Keratinocyte (primary cell): ENCODE results near the gene MAP3K2. TPM values are rescaled to one million over a fixed set of nuclear protein-coding genes. Genes with fewer than 3 reads are reported as not detected.

Experiments used
- DNase-seq: peaks from one replicate; pipeline ENCODE4 v3.0.0-alpha.2; 2011; ENCODE audit warnings: low read depth, missing footprints, low spot score
- FAIRE-seq: peaks from 2 replicates; lab custom pipeline; 2011; peaks lifted over from hg19 to GRCh38; lab: Jason Lieb, UNC
- H2AFZ ChIP-seq: 2 replicates; pipeline ENCODE4 v1.6.0; 2012; ENCODE audit warnings: low read length, control low read depth, inconsistent platforms; ENCODE audit not compliant: control insufficient read depth
- H3K27ac ChIP-seq: 2 replicates; pipeline ENCODE4 v1.5.1; 2011; ENCODE audit warnings: low read length; ENCODE audit not compliant: control insufficient read depth, insufficient read depth
- H3K27me3 ChIP-seq: 3 replicates; pipeline ENCODE4 v1.6.0; 2011; ENCODE audit warnings: low read length; ENCODE audit not compliant: control insufficient read depth, insufficient read depth; ENCODE audit errors: extremely low read depth
- H3K36me3 ChIP-seq, 2 experiments: 2 replicates in 1 of 2; 3 replicates in 1 of 2; pipeline ENCODE4 v1.5.1; 2011; ENCODE audit warnings: low read length in 2 of 2, mild to moderate bottlenecking in 1 of 2; ENCODE audit not compliant: control insufficient read depth in 2 of 2, insufficient read depth in 2 of 2; ENCODE audit errors: extremely low read depth in 1 of 2
- H3K4me1 ChIP-seq: 3 replicates; pipeline ENCODE4 v1.5.1; 2011; ENCODE audit warnings: low read length; ENCODE audit not compliant: control insufficient read depth, insufficient read depth; ENCODE audit errors: extremely low read depth
- H3K4me2 ChIP-seq: 3 replicates; pipeline ENCODE4 v1.6.0; 2011; ENCODE audit warnings: low read depth, low read length; ENCODE audit not compliant: control insufficient read depth, insufficient read depth; ENCODE audit errors: extremely low read depth
- H3K4me3 ChIP-seq, 3 experiments: fragments of 200-600 bp in 1 of 3; sonication (generic) in 1 of 3; 2 replicates in 2 of 3; 3 replicates in 1 of 3; pipeline ENCODE4 v1.5.1; 2011 to 2016; ENCODE audit warnings: low read length in 3 of 3, mild to moderate bottlenecking in 3 of 3, control low read depth in 2 of 3, inconsistent platforms in 1 of 3, low read depth in 1 of 3, mixed read lengths in 1 of 3, mixed run types in 1 of 3, moderate library complexity in 1 of 3; ENCODE audit not compliant: control insufficient read depth in 2 of 3, insufficient read depth in 2 of 3; ENCODE audit errors: extremely low read depth in 1 of 3
- H3K79me2 ChIP-seq: 2 replicates; pipeline ENCODE4 v1.6.0; 2012; ENCODE audit warnings: low read length; ENCODE audit not compliant: control insufficient read depth, insufficient read depth
- H3K9ac ChIP-seq: 3 replicates; pipeline ENCODE4 v1.6.0; 2011; ENCODE audit warnings: low read length; ENCODE audit not compliant: control insufficient read depth, insufficient read depth; ENCODE audit errors: extremely low read depth
- H3K9me1 ChIP-seq: 3 replicates; pipeline ENCODE4 v1.6.0; 2011; ENCODE audit warnings: low read length; ENCODE audit not compliant: control insufficient read depth, insufficient read depth; ENCODE audit errors: extremely low read depth
- H3K9me3 ChIP-seq: 2 replicates; pipeline ENCODE4 v1.5.1; 2012; ENCODE audit warnings: low read depth, low read length; ENCODE audit not compliant: control insufficient read depth
- H4K20me1 ChIP-seq: 3 replicates; pipeline ENCODE4 v1.6.0; 2011; ENCODE audit warnings: low read length; ENCODE audit not compliant: control insufficient read depth, insufficient read depth; ENCODE audit errors: extremely low read depth
- CTCF ChIP-seq, 3 experiments: IDR thresholded peaks in 1 of 3; conservative IDR thresholded peaks in 1 of 3; optimal IDR thresholded peaks in 1 of 3; 2 replicates in 2 of 3; 3 replicates in 1 of 3; pipeline versions ENCODE3 to v1.5.1; 2011; ENCODE audit warnings: low read length in 3 of 3, mild to moderate bottlenecking in 3 of 3, moderate library complexity in 2 of 3, control low read depth in 1 of 3, inconsistent platforms in 1 of 3; ENCODE audit not compliant: insufficient read depth in 2 of 3; ENCODE audit errors: extremely low read depth in 1 of 3
- EZH2 ChIP-seq: IDR thresholded peaks from one replicate; pipeline ENCODE4 v1.6.1; 2012; ENCODE audit warnings: inconsistent platforms, mild to moderate bottlenecking, low read length, moderate library complexity
- dilution Hi-C: fragments of 300-500 bp; cut with MboI; formaldehyde crosslinking; loops from one replicate; pipeline ENCODE4 v1.7.0; 2020; ENCODE audit warnings: low sequenced_read_pairs; ENCODE audit not compliant: extremely low pct_ligation_motif_present
- polyA plus RNA-seq, 5 experiments: library from polyadenylated mRNA; depleted of rRNA in 3 of 5; stranded (reverse) in 3 of 5; stranded (forward) in 1 of 5; unstranded in 1 of 5; fragments of >200 nt; gene quantifications; 1 replicate in 1 of 5; 2 replicates in 3 of 5; 3 replicates in 1 of 5; pipeline versions ENCODE4 v1.2.1 to v1.2.3, GENCODE V29; 2011 to 2012; ENCODE audit warnings: missing spikeins in 2 of 5, low read depth in 1 of 5, low replicate concordance in 1 of 5

The MAP3K2 gene
- polyA plus RNA-seq, 1 donor (not counting 4 experiments of a cell fraction or from before 2014, with no cell fraction given), result 11.9 TPM

- Histone ChIP-seq H3K4me3 (no peak overlapping the region), H3K36me3 (no peaks in the 10 kb centered on the region), H3K9ac (no peak overlapping the region), H3K4me1 (peaks cover 32% of the 10 kb centered on the region), H4K20me1 (no peaks in the 10 kb centered on the region), H3K9me1 (no peaks in the 10 kb centered on the region), H3K9me3 (no peaks in the 10 kb centered on the region), H3K4me2 (no peak overlapping the region), H2AFZ (no peak overlapping the region), H3K27me3 (no peaks in the 10 kb centered on the region), H3K79me2 (no peaks in the 10 kb centered on the region), H3K27ac (no peak overlapping the region)
- FAIRE-seq, result no peak
- DNase-seq, result no peak
- TF ChIP-seq CTCF (optimal IDR thresholded peaks at IDR 0.05 in 1 of 3, IDR thresholded peaks at IDR 0.05 in 1 of 3, conservative IDR thresholded peaks at IDR 0.05 in 1 of 3; ENCODE audit: extremely low read depth in 1 of 3, insufficient read depth in 2 of 3, low read length in 3 of 3) (no peak), EZH2 (no peak)
- dilution Hi-C loops, result no loop called here
Measured at GRCh38 chr2:127407091-127407490, 19.3 kb upstream of the MAP3K2 start.

GRCh38 chr2:127406454-127406853, 18.7 kb upstream of the MAP3K2 start:
- Histone ChIP-seq H4K20me1 (no peaks in the 10 kb centered on the region), H3K79me2 (no peaks in the 10 kb centered on the region), H3K27ac (no peak overlapping the region), H3K9me1 (no peaks in the 10 kb centered on the region), H3K9me3 (no peaks in the 10 kb centered on the region), H3K36me3 (no peaks in the 10 kb centered on the region), H3K4me1 (peaks cover 35% of the 10 kb centered on the region), H3K4me2 (no peak overlapping the region), H3K27me3 (no peaks in the 10 kb centered on the region), H3K4me3 (no peak overlapping the region), H3K9ac (no peak overlapping the region), H2AFZ (no peak overlapping the region)
- FAIRE-seq (no peak), DNase-seq (no peak)
- dilution Hi-C loops, result no loop called here
- no peak for TF ChIP-seq EZH2
- no peak for TF ChIP-seq CTCF (optimal IDR thresholded peaks at IDR 0.05 in 1 of 3, IDR thresholded peaks at IDR 0.05 in 1 of 3, conservative IDR thresholded peaks at IDR 0.05 in 1 of 3; ENCODE audit: extremely low read depth in 1 of 3, insufficient read depth in 2 of 3, low read length in 3 of 3)
